Astrocyte (in vitro differentiated cells and primary cell): ENCODE measurements around the gene CYP19A1. TPM values are rescaled to one million over a fixed set of nuclear protein-coding genes. Genes with fewer than 3 reads are reported as not detected.
"Not testable (repeated sequence)": the region's sequence is repeated elsewhere in the genome, so short reads cannot be mapped to it uniquely, and the experiment has no call there.

Experiments
- DNase-seq: peaks from one replicate; pipeline ENCODE4 v3.0.0-alpha.2; 2010; ENCODE audit warnings: low read depth
- FAIRE-seq: peaks from 2 replicates; lab custom pipeline; 2011; peaks lifted over from hg19 to GRCh38; lab: Jason Lieb, UNC
- H2AFZ ChIP-seq: 2 replicates; pipeline ENCODE4 v1.6.0; 2012; ENCODE audit warnings: low read depth, low read length, inconsistent platforms
- H3K27ac ChIP-seq: 2 replicates; pipeline ENCODE4 v1.5.1; 2011; ENCODE audit warnings: low read depth, low read length, inconsistent platforms
- H3K27me3 ChIP-seq: 2 replicates; pipeline ENCODE4 v1.6.0; 2011; ENCODE audit warnings: low read length, inconsistent platforms; ENCODE audit not compliant: insufficient read depth
- H3K36me3 ChIP-seq: 2 replicates; pipeline ENCODE4 v1.5.1; 2011; ENCODE audit warnings: low read length, inconsistent platforms; ENCODE audit not compliant: insufficient read depth
- H3K4me1 ChIP-seq: 2 replicates; pipeline ENCODE4 v1.5.1; 2011; ENCODE audit warnings: low read length, inconsistent platforms; ENCODE audit not compliant: insufficient read depth
- H3K4me2 ChIP-seq: 2 replicates; pipeline ENCODE4 v1.6.0; 2012; ENCODE audit warnings: low read length, inconsistent platforms
- H3K4me3 ChIP-seq: 2 replicates; pipeline ENCODE4 v1.5.1; 2011; ENCODE audit warnings: low read depth, mild to moderate bottlenecking, low read length, inconsistent platforms; ENCODE audit not compliant: insufficient read depth
- H3K79me2 ChIP-seq: 2 replicates; pipeline ENCODE4 v1.6.0; 2012; ENCODE audit warnings: mild to moderate bottlenecking, low read length, inconsistent platforms; ENCODE audit not compliant: insufficient read depth
- H3K9ac ChIP-seq: 2 replicates; pipeline ENCODE4 v1.6.0; 2012; ENCODE audit warnings: mild to moderate bottlenecking, low read length, inconsistent platforms
- H3K9me3 ChIP-seq: 2 replicates; pipeline ENCODE4 v1.5.1; 2012; ENCODE audit warnings: low read depth, mild to moderate bottlenecking, low read length, inconsistent platforms; ENCODE audit not compliant: insufficient read depth
- H4K20me1 ChIP-seq: 2 replicates; pipeline ENCODE4 v1.6.0; 2012; ENCODE audit warnings: low read length, inconsistent platforms; ENCODE audit not compliant: insufficient read depth
- H3K27ac Mint-ChIP-seq: one replicate; pipeline ENCODE4 v1.8.0; 2021; ENCODE audit warnings: mild to moderate bottlenecking, mixed read lengths; ENCODE audit not compliant: unreplicated experiment
- H3K27me3 Mint-ChIP-seq: one replicate; pipeline ENCODE4 v1.8.0; 2021; ENCODE audit warnings: low read depth, mixed read lengths; ENCODE audit not compliant: unreplicated experiment
- H3K36me3 Mint-ChIP-seq: one replicate; pipeline ENCODE4 v1.8.0; 2021; ENCODE audit warnings: low read depth, mixed read lengths; ENCODE audit not compliant: unreplicated experiment
- H3K4me1 Mint-ChIP-seq: one replicate; pipeline ENCODE4 v1.8.0; 2021; ENCODE audit warnings: low read depth, mixed read lengths; ENCODE audit not compliant: unreplicated experiment
- H3K4me3 Mint-ChIP-seq: one replicate; pipeline ENCODE4 v1.8.0; 2021; ENCODE audit warnings: mild to moderate bottlenecking, moderate library complexity, mixed read lengths; ENCODE audit not compliant: unreplicated experiment
- H3K9me3 Mint-ChIP-seq: one replicate; pipeline ENCODE4 v1.8.0; 2021; ENCODE audit warnings: mild to moderate bottlenecking, mixed read lengths; ENCODE audit not compliant: unreplicated experiment
- CTCF ChIP-seq: IDR thresholded peaks from 2 replicates; pipeline ENCODE4 v1.5.1; 2011; ENCODE audit warnings: low read depth, mild to moderate bottlenecking, inconsistent platforms, low read length, moderate library complexity; ENCODE audit not compliant: insufficient read depth
- EZH2 ChIP-seq: IDR thresholded peaks from 2 replicates; pipeline ENCODE4 v1.6.1; 2012; ENCODE audit warnings: mild to moderate bottlenecking, low read length, inconsistent platforms; ENCODE audit not compliant: insufficient read depth
- total RNA-seq: library from RNA; stranded (reverse); gene quantifications from 2 replicates; pipeline ENCODE4 v1.2.1, GENCODE V29; 2021

The CYP19A1 gene
- total RNA-seq, 1 donor from 2014 or later: 0.75 TPM

GRCh38 chr15:51283026-51283425 is 55.4 kb downstream of the CYP19A1 start:
- H3K27ac ChIP-seq: no peak overlapping the region
- peaks cover 33% of the 10 kb centered on the region for H3K27me3 ChIP-seq
- H3K27me3 Mint-ChIP-seq: peaks cover 36% of the 10 kb centered on the region
- H3K4me1 Mint-ChIP-seq: no peaks in the 10 kb centered on the region
- no peaks in the 10 kb centered on the region for H3K36me3 ChIP-seq
- no peaks in the 10 kb centered on the region for H3K79me2 ChIP-seq
- FAIRE-seq: no peak
- H3K4me1 ChIP-seq: no peaks in the 10 kb centered on the region
- DNase-seq: no peak
- TF ChIP-seq EZH2 (no peak), CTCF (no peak)
- H3K4me2 ChIP-seq: no peak overlapping the region
- H3K36me3 Mint-ChIP-seq: no peaks in the 10 kb centered on the region
- no peak overlapping the region for H3K27ac Mint-ChIP-seq
- no peak overlapping the region for H2AFZ ChIP-seq
- no peak overlapping the region for H3K4me3 ChIP-seq
- H3K9me3 Mint-ChIP-seq: no peaks in the 10 kb centered on the region
- no peak overlapping the region for H3K9ac ChIP-seq
- H3K9me3 ChIP-seq: no peaks in the 10 kb centered on the region
- H4K20me1 ChIP-seq: no peaks in the 10 kb centered on the region
- H3K4me3 Mint-ChIP-seq: no peak overlapping the region

DNA sequence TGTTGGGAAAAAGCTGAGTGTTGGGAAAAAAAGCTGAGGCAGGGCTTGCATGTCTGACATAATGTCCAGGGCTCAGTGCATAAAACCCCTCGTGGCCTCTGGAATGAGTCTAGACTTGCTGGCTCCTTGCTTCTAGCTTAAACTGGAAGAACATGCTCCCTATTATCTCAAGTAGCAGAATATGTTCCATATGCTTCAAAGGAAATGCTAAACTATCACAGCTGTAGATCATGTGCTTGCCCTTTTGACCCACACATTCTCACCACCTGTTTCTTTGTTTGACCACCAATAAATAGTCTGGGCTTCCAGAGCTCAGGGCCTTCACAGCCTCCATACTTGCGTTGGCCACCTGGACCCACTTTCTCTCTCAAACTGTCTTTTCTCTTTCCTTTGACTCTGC is 56.2 kb downstream of the CYP19A1 start:
- not testable (repeated sequence) for DNase-seq, H3K9me3 Mint-ChIP-seq, H3K4me3 ChIP-seq, H3K79me2 ChIP-seq, H2AFZ ChIP-seq, FAIRE-seq, H3K27ac ChIP-seq, H3K36me3 Mint-ChIP-seq, H3K9ac ChIP-seq, H3K4me2 ChIP-seq, H3K4me3 Mint-ChIP-seq, H3K27ac Mint-ChIP-seq, H3K4me1 ChIP-seq, H4K20me1 ChIP-seq, H3K4me1 Mint-ChIP-seq, H3K9me3 ChIP-seq, H3K36me3 ChIP-seq
- H3K27me3 ChIP-seq: peaks cover 38% of the 10 kb centered on the region
- H3K27me3 Mint-ChIP-seq: peaks cover 36% of the 10 kb centered on the region

DNA sequence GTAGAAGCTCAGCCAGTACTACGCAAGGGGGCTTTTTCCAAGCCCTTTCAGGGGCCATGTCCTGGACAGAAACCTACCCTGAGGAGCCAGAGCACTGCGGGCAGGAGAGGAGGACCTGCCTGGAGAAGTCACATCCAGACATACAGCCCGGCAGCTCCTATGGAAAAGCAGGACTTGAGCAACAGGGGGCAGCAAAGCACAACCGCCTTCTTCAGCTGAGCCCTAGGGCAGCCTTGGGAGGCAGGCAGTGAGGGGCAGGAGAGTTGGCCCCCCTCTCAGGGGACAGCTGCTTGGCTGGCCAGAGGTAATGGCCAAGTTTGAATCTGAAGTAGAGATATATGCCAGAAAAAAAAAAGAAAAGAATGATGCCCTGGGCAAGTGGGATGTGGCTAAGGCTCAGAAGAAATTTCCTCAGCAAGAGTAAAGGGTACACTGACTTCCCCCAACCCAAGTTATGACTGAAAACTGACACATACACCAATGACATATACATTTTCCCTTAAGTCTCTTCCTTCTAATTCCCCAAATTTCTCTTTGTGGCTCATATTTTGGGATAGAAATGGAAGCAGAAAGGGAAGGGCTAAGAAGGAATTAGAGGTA is 56.9 kb downstream of the CYP19A1 start:
- H3K27ac Mint-ChIP-seq: no peak overlapping the region
- TF ChIP-seq CTCF: peak; percentile 46
- no peak for TF ChIP-seq EZH2
- Histone ChIP-seq H3K4me2 (no peak overlapping the region), H3K36me3 (no peaks in the 10 kb centered on the region), H2AFZ (no peak overlapping the region), H3K27ac (no peak overlapping the region), H3K9ac (no peak overlapping the region), H3K4me1 (no peaks in the 10 kb centered on the region), H3K27me3 (peaks cover 44% of the 10 kb centered on the region), H3K79me2 (no peaks in the 10 kb centered on the region), H3K4me3 (no peak overlapping the region), H4K20me1 (no peaks in the 10 kb centered on the region), H3K9me3 (no peaks in the 10 kb centered on the region)
- no peak overlapping the region for H3K4me3 Mint-ChIP-seq
- H3K36me3 Mint-ChIP-seq: no peaks in the 10 kb centered on the region
- no peak for FAIRE-seq
- H3K27me3 Mint-ChIP-seq: peaks cover 37% of the 10 kb centered on the region
- DNase-seq: no peak
- H3K4me1 Mint-ChIP-seq: no peaks in the 10 kb centered on the region
- H3K9me3 Mint-ChIP-seq: no peaks in the 10 kb centered on the region
